ENCODE data around the gene RASA4B. TPM values are rescaled to one million over a fixed set of nuclear protein-coding genes. Genes with fewer than 3 reads are reported as not detected.

The RASA4B gene
- total RNA-seq, 1 donor from 2014 or later = 143 TPM

DNA sequence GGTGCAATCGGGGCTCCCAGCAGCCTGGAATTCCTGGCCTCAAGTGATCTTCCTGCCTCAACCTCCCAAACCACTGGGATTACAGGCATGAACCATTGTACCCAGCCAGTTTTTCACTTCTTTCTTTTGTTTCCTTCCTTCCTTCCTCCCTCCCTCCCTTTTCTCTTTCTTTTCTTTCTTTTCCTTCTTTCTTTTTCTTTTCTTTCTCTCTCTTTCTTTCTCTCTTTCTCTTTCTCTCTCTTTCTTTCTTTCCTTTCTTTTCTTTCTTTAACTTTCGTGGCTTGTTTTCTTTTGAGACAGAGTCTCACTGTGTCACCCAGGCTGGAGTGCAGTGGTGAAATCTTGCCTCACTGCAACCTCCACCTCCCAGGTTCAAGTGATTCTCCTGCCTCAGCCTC is 71.9 kb downstream of the RASA4B start:
- Histone ChIP-seq H3K27me3 (no peaks in the 10 kb centered on the region), H3K27ac (no peak overlapping the region), H3K4me3 (no peak overlapping the region), H3K36me3 (peaks cover 4 to 6% of the 10 kb centered on the region in 2 donors), H3K9me3 (no peaks in the 10 kb centered on the region), H3K4me1 (no peaks in the 10 kb centered on the region)
- intact Hi-C loops (cut with DNase I) = no loop called here
- DNase-seq (ENCODE audit: low spot score in 2 of 2) = no peak
- TF ChIP-seq, protein P1, sequence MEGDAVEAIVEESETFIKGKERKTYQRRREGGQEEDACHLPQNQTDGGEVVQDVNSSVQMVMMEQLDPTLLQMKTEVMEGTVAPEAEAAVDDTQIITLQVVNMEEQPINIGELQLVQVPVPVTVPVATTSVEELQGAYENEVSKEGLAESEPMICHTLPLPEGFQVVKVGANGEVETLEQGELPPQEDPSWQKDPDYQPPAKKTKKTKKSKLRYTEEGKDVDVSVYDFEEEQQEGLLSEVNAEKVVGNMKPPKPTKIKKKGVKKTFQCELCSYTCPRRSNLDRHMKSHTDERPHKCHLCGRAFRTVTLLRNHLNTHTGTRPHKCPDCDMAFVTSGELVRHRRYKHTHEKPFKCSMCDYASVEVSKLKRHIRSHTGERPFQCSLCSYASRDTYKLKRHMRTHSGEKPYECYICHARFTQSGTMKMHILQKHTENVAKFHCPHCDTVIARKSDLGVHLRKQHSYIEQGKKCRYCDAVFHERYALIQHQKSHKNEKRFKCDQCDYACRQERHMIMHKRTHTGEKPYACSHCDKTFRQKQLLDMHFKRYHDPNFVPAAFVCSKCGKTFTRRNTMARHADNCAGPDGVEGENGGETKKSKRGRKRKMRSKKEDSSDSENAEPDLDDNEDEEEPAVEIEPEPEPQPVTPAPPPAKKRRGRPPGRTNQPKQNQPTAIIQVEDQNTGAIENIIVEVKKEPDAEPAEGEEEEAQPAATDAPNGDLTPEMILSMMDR (IDR thresholded peaks at IDR 0.05) = no peak

DNA sequence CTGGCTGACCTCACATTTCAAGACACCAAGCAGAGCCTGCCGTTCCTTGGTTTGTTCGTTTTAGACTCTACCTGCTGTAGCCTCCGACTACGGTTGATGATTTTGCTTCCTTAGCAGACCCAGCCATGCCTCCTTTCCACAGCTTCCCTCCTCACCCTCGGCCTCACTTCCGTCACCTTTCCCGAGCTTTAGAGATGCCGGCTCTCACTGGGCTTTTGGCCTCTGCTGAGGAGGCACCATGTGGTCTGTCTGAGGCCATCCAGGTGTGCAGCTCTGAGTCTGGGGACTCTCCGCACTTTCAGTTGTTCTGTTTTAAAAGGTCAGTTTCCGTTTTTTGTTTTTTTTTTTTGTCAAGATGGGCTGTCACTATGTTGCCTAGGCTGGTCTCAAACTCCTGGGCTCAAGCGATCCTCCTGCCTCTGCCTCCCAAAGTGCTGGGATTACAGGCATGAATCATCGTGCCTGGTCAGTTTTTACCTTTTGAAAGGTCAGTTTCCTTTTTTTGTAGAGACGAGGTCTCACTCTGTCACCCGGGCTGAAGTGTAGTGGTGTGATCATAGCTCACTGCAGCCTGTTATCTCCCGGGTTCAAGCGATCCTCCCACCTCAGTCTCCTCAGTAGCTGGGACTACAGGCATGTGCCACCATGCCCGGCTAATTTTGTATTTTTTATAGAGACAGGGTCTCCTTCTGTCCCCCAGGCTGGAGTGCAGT is 72.5 kb downstream of the RASA4B start:
- Histone ChIP-seq H3K9me3 (no peaks in the 10 kb centered on the region), H3K27ac (no peak overlapping the region), H3K27me3 (no peaks in the 10 kb centered on the region), H3K4me3 (no peak overlapping the region), H3K36me3 (peaks cover 4 to 6% of the 10 kb centered on the region in 2 donors), H3K4me1 (no peaks in the 10 kb centered on the region)
- TF ChIP-seq, protein P1 (IDR thresholded peaks at IDR 0.05) = no peak
- intact Hi-C loops (cut with DNase I) = no loop called here
- DNase-seq (ENCODE audit: low spot score in 2 of 2) = no peak

DNA sequence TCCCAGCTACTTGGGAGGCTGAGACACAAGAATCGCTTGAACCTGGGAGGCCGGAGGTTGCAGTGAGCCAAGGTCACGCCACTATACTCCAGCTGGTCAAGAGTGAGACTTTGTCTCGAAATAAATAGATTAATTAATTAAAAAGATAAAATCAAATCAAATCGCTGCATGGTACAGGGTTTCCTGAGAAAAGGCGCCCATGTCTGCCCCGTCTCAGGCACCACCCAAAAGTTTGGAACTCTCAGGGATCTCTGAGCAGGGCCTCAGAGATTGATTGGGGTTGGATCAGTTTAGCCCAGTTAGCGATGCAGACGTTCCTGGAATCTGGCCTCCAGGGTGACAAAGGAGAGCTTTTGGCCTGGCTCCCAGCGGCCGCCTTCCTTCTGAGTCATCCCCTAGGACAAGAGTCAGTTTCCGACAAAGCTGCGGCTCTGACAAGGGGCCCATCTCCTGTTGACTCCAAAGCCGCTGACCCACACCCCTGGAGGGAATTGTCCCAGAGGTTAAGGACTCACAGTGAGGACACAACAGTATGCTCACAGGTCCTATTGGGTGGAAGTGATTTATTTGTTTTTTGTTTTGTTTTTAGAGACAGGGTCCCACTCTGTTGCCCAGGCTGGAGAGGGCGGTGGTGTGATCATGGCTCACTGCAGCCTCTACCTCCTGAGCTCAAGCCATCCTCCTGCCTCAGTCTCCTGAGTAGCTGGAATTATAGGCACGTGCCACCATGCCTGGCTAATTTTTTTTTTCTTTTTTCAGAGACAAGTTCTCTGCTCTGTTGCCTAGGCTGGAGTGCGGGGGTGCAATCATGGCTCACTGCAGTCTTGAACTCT is 77.4 kb downstream of the RASA4B start:
- no peak for DNase-seq (ENCODE audit: low spot score in 2 of 2)
- peaks cover 0 to 7% of the 10 kb centered on the region in 2 donors for H3K36me3 ChIP-seq
- H3K9me3 ChIP-seq = no peaks in the 10 kb centered on the region
- TF ChIP-seq, protein P1 (IDR thresholded peaks at IDR 0.05) = no peak
- no peaks in the 10 kb centered on the region for H3K27me3 ChIP-seq
- intact Hi-C loops (cut with DNase I) = no loop called here
- H3K4me1 ChIP-seq = no peaks in the 10 kb centered on the region
- no peak overlapping the region for H3K4me3 ChIP-seq
- no peak overlapping the region for H3K27ac ChIP-seq

DNA sequence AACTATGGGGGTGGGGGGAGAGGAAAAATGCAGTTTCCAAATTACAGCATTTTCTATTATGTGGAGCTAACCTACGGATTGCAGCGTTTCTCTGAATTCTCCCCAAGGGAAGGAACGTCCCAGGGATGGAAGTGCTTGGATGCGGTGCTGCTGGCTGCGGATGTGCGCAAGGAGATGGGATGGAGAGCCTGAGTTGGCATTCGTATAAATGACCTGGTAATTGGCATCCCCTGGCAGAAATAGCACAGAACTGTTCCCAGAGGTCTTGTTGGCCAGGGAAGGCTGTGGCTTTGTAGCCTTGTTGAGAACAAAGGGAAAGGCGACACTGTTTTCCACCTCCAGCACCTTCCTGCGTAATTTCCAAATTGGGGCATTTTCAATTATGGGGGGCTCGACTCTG is 81.5 kb downstream of the RASA4B start:
- no peak for DNase-seq (ENCODE audit: low spot score in 2 of 2)
- intact Hi-C loops (cut with DNase I) = no loop called here
- Histone ChIP-seq H3K36me3 (peaks cover 0 to 7% of the 10 kb centered on the region in 2 donors), H3K27me3 (no peaks in the 10 kb centered on the region), H3K4me3 (no peak overlapping the region), H3K4me1 (peaks cover 0 to 10% of the 10 kb centered on the region in 2 donors), H3K27ac (no peak overlapping the region), H3K9me3 (no peaks in the 10 kb centered on the region)
- TF ChIP-seq, protein P1 (IDR thresholded peaks at IDR 0.05) = no peak

DNA sequence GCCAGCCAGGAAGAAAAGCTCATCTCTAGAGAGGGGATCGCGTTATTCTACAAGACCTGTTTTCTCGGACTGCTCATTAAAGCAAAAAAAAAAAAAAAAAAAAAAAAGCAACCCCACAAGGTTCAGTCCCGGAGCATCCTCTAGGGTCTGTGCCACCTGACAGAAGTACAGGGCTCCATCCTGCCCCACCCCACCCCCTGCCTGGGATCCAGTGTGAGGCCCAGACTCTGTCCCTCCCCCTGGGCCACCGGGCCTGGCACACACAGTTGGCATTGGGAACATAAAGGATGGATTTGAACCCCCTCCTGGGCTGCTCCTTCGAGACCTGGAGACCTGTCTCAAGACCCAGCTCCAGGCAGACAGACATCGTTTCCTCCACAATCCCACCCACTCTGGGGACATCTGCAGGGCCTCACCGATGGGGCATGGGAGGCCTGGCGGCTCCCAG is 83.5 kb downstream of the RASA4B start:
- intact Hi-C loops (cut with DNase I) = loop anchor here (5.0 kb wide), 2 partner anchors 37 to 1217 kb away; partner anchors contain the start of genes PLOD3, PRKRIP1 and ZNHIT1
- Histone ChIP-seq H3K9me3 (no peaks in the 10 kb centered on the region), H3K27ac (peak overlapping the region in 1 of 2 donors; percentile 44), H3K4me3 (peak overlapping the region; percentile 74 to 76), H3K36me3 (peaks cover 0 to 3% of the 10 kb centered on the region in 2 donors), H3K27me3 (no peaks in the 10 kb centered on the region), H3K4me1 (peaks cover 0 to 10% of the 10 kb centered on the region in 2 donors)
- TF ChIP-seq, protein P1 (IDR thresholded peaks at IDR 0.05) = no peak
- DNase-seq (ENCODE audit: low spot score in 2 of 2) = peak in 1 of 2 donors; percentile 63

Data from ascending aorta (tissue), 2 donors.